A549 (cell line): ENCODE data around the gene UGT8. TPM values are rescaled to one million over a fixed set of nuclear protein-coding genes. Genes with fewer than 3 reads are reported as not detected.
"Not testable (repeated sequence)": the region's sequence is repeated elsewhere in the genome, so short reads cannot be mapped to it uniquely, and the experiment has no call there.

Experiments
- ATAC-seq, 2 experiments: fragments of 200-7000 bp in 1 of 2; fragments of >200 bp in 1 of 2; cut with Nextera tagmentation in 1 of 2; cut with Tn5 transposase in 1 of 2; 3 replicates each; pipeline versions ENCODE4 v1.8.0 to v1.9.1; 2018 to 2020; ENCODE audit warnings: mild to moderate bottlenecking in 1 of 2, moderate library complexity in 1 of 2
- CTCF ChIA-PET: fragments of 300-600 bp; sonication (Branson Sonifier 250); formaldehyde crosslinking; extraction: SDS; loops from one replicate; lab custom pipeline; 2021; ENCODE audit warnings: antibody characterized with exemption, inconsistent platforms; lab: Yijun Ruan, JAX
- POLR2A ChIA-PET: fragments of 350-600 bp; formaldehyde crosslinking; extraction: SDS; loops from one replicate; lab custom pipeline; 2021; ENCODE audit warnings: antibody characterized with exemption, inconsistent platforms; lab: Yijun Ruan, JAX
- DNase-seq, 2 experiments: peaks; one replicate each; pipeline versions ENCODE4 v3.0.0 to v3.0.0-alpha.2; 2011 to 2016; ENCODE audit warnings: low read depth in 1 of 2, low spot score in 1 of 2
- FAIRE-seq: peaks from 2 replicates; lab custom pipeline; 2011; peaks lifted over from hg19 to GRCh38; lab: Jason Lieb, UNC
- H3K27ac ChIP-seq, 2 experiments: fragments of >200 bp; sonication (Bioruptor Twin); formaldehyde crosslinking; 3 replicates each; pipeline ENCODE4 v1.5.1; 2016 to 2017
- H3K4me1 ChIP-seq: fragments of >200 bp; sonication (Bioruptor Twin); formaldehyde crosslinking; 3 replicates; pipeline ENCODE4 v1.6.1; 2016
- H3K4me2 ChIP-seq: fragments of >200 bp; sonication (Bioruptor Twin); formaldehyde crosslinking; 3 replicates; pipeline ENCODE4 v1.6.1; 2016
- H3K4me3 ChIP-seq: fragments of >200 bp; sonication (Bioruptor Twin); formaldehyde crosslinking; 3 replicates; pipeline ENCODE4 v1.5.1; 2016
- H3K9me3 ChIP-seq: fragments of >200 bp; sonication (Bioruptor Twin); formaldehyde crosslinking; 3 replicates; pipeline ENCODE4 v1.6.1; 2016
- CBX2 ChIP-seq: fragments of 200-600 bp; sonication (generic); IDR thresholded peaks from 2 replicates; pipeline ENCODE4 v1.6.1; 2016; ENCODE audit warnings: low read depth, mild to moderate bottlenecking, borderline replicate concordance
- CEBPB ChIP-seq, 2 experiments: fragments of >200 bp in 1 of 2; sonication (Bioruptor Twin) in 1 of 2; formaldehyde crosslinking in 1 of 2; IDR thresholded peaks; 2 replicates each; pipeline ENCODE4 v1.6.1; 2012 to 2016
- CHD2 ChIP-seq: fragments of 150-350 bp; IDR thresholded peaks from 2 replicates; pipeline ENCODE4 v1.6.1; 2014; ENCODE audit warnings: low read length; ENCODE audit not compliant: partially characterized antibody
- E2F6 ChIP-seq: IDR thresholded peaks from 2 replicates; pipeline ENCODE4 v1.6.1; 2012; ENCODE audit warnings: low read depth, borderline replicate concordance
- EHF ChIP-seq: fragments of 250-450 bp; sonication (Bioruptor Pico); IDR thresholded peaks from 2 replicates; pipeline ENCODE4 v1.5.0; 2020; ENCODE audit warnings: mild to moderate bottlenecking
- EHMT2 ChIP-seq: fragments of 200-600 bp; sonication (generic); IDR thresholded peaks from 2 replicates; pipeline ENCODE4 v1.6.1; 2016; ENCODE audit warnings: antibody characterized with exemption, low read depth, mild to moderate bottlenecking, moderate library complexity
- ELK1 ChIP-seq: fragments of 150-350 bp; IDR thresholded peaks from 2 replicates; pipeline ENCODE4 v1.6.1; 2014; ENCODE audit warnings: low read depth, mild to moderate bottlenecking, low read length
- FOSL2 ChIP-seq, 2 experiments: fragments of 450-650 bp in 1 of 2; fragments of >200 bp in 1 of 2; sonication (Bioruptor Twin) in 1 of 2; formaldehyde crosslinking; IDR thresholded peaks; 2 replicates each; pipeline versions ENCODE4 v1.5.0 to v1.6.1; 2016 to 2020; ENCODE audit warnings: mild to moderate bottlenecking in 1 of 2, moderate library complexity in 1 of 2
- GATA3 ChIP-seq: IDR thresholded peaks from 2 replicates; pipeline ENCODE4 v1.6.1; 2012; ENCODE audit warnings: borderline replicate concordance
- HES2 ChIP-seq: fragments of >200 bp; sonication (Bioruptor Twin); formaldehyde crosslinking; IDR thresholded peaks from 2 replicates; pipeline ENCODE4 v1.6.1; 2016
- HMGXB4 ChIP-seq: fragments of 250-450 bp; sonication (Bioruptor Pico); IDR thresholded peaks from 2 replicates; pipeline ENCODE4 v1.5.0; 2021; ENCODE audit warnings: mild to moderate bottlenecking, moderate library complexity, borderline replicate concordance
- HOXB5 ChIP-seq: fragments of 250-450 bp; sonication (Bioruptor Pico); IDR thresholded peaks from 2 replicates; pipeline ENCODE4 v1.5.0; 2020; ENCODE audit warnings: mild to moderate bottlenecking, moderate library complexity
- KDM1A ChIP-seq: fragments of 200-600 bp; sonication (generic); IDR thresholded peaks from 2 replicates; pipeline ENCODE4 v1.6.1; 2016; ENCODE audit warnings: low read depth, mild to moderate bottlenecking
- KDM5A ChIP-seq: fragments of 200-600 bp; sonication (generic); IDR thresholded peaks from 2 replicates; pipeline ENCODE4 v1.6.1; 2016; ENCODE audit warnings: antibody characterized with exemption, mild to moderate bottlenecking
- MAX ChIP-seq: IDR thresholded peaks from 2 replicates; pipeline ENCODE4 v1.6.1; 2012
- MYC ChIP-seq: IDR thresholded peaks from 2 replicates; pipeline ENCODE4 v1.6.1; 2012; ENCODE audit warnings: mild to moderate bottlenecking, inconsistent platforms, low read length, improper control_type of control experiment, borderline replicate concordance
- NFE2L2 ChIP-seq: fragments of 150-350 bp; conservative IDR thresholded peaks from 2 replicates; pipeline ENCODE4 v1.6.1; 2014; ENCODE audit warnings: low read length
- NR3C1 ChIP-seq: fragments of >200 bp; sonication (Bioruptor Twin); formaldehyde crosslinking; IDR thresholded peaks from 3 replicates; pipeline ENCODE4 v1.6.1; 2017
- PBX3 ChIP-seq: IDR thresholded peaks from 2 replicates; pipeline ENCODE4 v1.6.1; 2012
- POLR2A ChIP-seq: IDR thresholded peaks from 2 replicates; pipeline ENCODE4 v1.6.1; 2012; ENCODE audit warnings: mild to moderate bottlenecking, low read length
- RAD21 ChIP-seq, 2 experiments: fragments of >200 bp in 1 of 2; sonication (Bioruptor Twin) in 1 of 2; formaldehyde crosslinking in 1 of 2; IDR thresholded peaks in 1 of 2; conservative IDR thresholded peaks in 1 of 2; 2 replicates in 1 of 2; 3 replicates in 1 of 2; pipeline ENCODE4 v1.6.1; 2012 to 2018; ENCODE audit warnings: inconsistent platforms in 1 of 2
- RARB ChIP-seq: fragments of 250-450 bp; sonication (Bioruptor Pico); IDR thresholded peaks from 2 replicates; pipeline ENCODE4 v1.8.0; 2021; ENCODE audit warnings: mild to moderate bottlenecking, moderate library complexity
- RFX5 ChIP-seq: fragments of 450-650 bp; IDR thresholded peaks from 2 replicates; pipeline ENCODE4 v1.7.1; 2014; ENCODE audit warnings: antibody characterized with exemption, mild to moderate bottlenecking, moderate library complexity
- ZC3H11A ChIP-seq: fragments of 450-650 bp; IDR thresholded peaks from 2 replicates; pipeline ENCODE4 v1.6.1; 2014; ENCODE audit warnings: antibody characterized with exemption, mild to moderate bottlenecking
- WGBS: methylation state at CpG from one replicate; pipeline ENCODE4 v1.1.6; 2017; ENCODE audit errors: missing lambda C conversion rate; 5-methylcytosine and 5-hydroxymethylcytosine counted together
- polyA plus RNA-seq, 4 experiments: library from polyadenylated mRNA; depleted of rRNA in 3 of 4; stranded (reverse); fragments of >200 nt; fragmentation: RNase III in 1 of 4; extraction: RNeasy Plus Mini Kit Qiagen cat#74134 plus additional on column Dnase treatment in 1 of 4; gene quantifications; 2 replicates in 3 of 4; 3 replicates in 1 of 4; pipeline ENCODE4 v1.2.3, GENCODE V29; 2011 to 2017

Gene UGT8
- polyA plus RNA-seq, 2 of the 4 experiments (the other 2 are of a cell fraction), result 0.04 to 0.06 TPM

- TF ChIP-seq MAX (no peak), CEBPB (IDR thresholded peaks at IDR 0.05) (no peak)
Measured at GRCh38 chr4:114668577-114668976, 70.0 kb downstream of the UGT8 start (continued).

GRCh38 chr4:114670733-114671132 lies 72.1 kb downstream of the UGT8 start:
- ATAC-seq, POLR2A ChIA-PET, H3K27ac ChIP-seq, DNase-seq, FAIRE-seq, H3K4me1 ChIP-seq, H3K4me3 ChIP-seq, H3K4me2 ChIP-seq, CTCF ChIA-PET, H3K9me3 ChIP-seq: not testable (repeated sequence)
- WGBS, result 12% methylated on average over 4 of the region's 4 CpGs

- TF ChIP-seq PBX3 (no peak), RARB (no peak), EHF (no peak), RFX5 (no peak), E2F6 (no peak), POLR2A (no peak), NFE2L2 (no peak), ZC3H11A (no peak), HOXB5 (no peak), KDM5A (no peak), HMGXB4 (CRISPR knock-in tag) (no peak)
- ChIA-PET POLR2A (no interaction called here), CTCF (no interaction called here)
- WGBS, result 0% methylated on average over 2 of the region's 2 CpGs
- no peak overlapping the region for H3K4me3 ChIP-seq
- H3K4me1 ChIP-seq, result no peaks in the 10 kb centered on the region
- DNase-seq (no peak), ATAC-seq (no peak), FAIRE-seq (no peak)
- no peak overlapping the region for H3K27ac ChIP-seq
- no peaks in the 10 kb centered on the region for H3K9me3 ChIP-seq
- H3K4me2 ChIP-seq, result no peak overlapping the region
Measured at GRCh38 chr4:114673306-114673705, 74.7 kb downstream of the UGT8 start.

GRCh38 chr4:114674080-114674479 lies 75.5 kb downstream of the UGT8 start:
- Histone ChIP-seq H3K4me1 (no peaks in the 10 kb centered on the region), H3K9me3 (no peaks in the 10 kb centered on the region), H3K27ac (no peak overlapping the region), H3K4me2 (no peak overlapping the region), H3K4me3 (no peak overlapping the region)
- CTCF ChIA-PET, result no interaction called here
- no peak for FAIRE-seq
- WGBS, result 4% methylated on average over 2 of the region's 2 CpGs
- TF ChIP-seq GATA3 (no peak), ZC3H11A (no peak), MAX (no peak), NR3C1 (no peak), KDM1A (no peak), HES2 (no peak), CEBPB (IDR thresholded peaks at IDR 0.05) (no peak), FOSL2 (IDR thresholded peaks at IDR 0.05) (no peak), FOSL2 (CRISPR knock-in tag; IDR thresholded peaks at IDR 0.05) (no peak), CHD2 (no peak), CBX2 (no peak), RAD21 (conservative IDR thresholded peaks at IDR 0.05 in 1 of 2, IDR thresholded peaks at IDR 0.05 in 1 of 2) (no peak), EHMT2 (no peak), MYC (no peak), ELK1 (no peak)
- ATAC-seq, result no peak
- DNase-seq, result no peak
- POLR2A ChIA-PET, result no interaction called here
